ENCODE results near the gene KLHL29.

DNA sequence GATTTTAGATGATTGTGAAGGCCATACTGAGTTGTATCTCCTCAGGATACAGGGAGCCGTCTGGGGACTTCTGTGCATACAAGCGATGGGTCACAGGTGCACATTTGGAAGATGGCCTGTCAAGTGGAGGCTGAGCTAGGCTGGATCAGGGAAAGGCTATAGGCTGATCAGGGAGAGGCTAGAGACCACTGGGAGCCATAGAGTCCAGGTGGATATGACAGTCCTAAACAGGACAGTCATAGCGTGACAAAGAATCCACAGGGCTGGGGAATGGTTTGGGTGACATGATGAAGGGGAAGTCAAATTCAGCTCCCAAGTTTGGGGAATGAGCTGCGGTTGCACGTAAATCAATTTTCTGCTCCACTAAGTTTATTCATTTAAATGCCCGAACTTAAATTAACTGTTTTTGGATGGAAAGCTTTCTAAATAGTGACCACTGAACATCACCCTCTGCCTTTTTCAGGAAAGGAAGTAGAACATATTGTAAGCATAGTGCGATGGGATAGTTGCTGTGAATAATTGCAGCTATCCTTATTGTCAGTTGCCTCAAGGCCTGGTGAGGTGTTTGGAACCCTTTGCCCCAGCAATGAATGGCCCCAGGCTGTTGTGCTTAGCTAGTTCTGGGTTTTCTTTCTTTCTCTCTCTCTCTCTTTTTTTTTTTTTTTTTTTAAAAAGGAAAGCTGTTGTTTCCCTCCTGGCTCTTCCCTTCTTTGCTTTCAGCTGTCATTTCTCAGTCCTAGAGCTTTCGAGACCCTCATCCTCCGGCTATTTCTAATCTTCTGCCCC, 50.5 kb downstream of the KLHL29 start:
- TF ChIP-seq, protein P1, sequence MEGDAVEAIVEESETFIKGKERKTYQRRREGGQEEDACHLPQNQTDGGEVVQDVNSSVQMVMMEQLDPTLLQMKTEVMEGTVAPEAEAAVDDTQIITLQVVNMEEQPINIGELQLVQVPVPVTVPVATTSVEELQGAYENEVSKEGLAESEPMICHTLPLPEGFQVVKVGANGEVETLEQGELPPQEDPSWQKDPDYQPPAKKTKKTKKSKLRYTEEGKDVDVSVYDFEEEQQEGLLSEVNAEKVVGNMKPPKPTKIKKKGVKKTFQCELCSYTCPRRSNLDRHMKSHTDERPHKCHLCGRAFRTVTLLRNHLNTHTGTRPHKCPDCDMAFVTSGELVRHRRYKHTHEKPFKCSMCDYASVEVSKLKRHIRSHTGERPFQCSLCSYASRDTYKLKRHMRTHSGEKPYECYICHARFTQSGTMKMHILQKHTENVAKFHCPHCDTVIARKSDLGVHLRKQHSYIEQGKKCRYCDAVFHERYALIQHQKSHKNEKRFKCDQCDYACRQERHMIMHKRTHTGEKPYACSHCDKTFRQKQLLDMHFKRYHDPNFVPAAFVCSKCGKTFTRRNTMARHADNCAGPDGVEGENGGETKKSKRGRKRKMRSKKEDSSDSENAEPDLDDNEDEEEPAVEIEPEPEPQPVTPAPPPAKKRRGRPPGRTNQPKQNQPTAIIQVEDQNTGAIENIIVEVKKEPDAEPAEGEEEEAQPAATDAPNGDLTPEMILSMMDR (IDR thresholded peaks at IDR 0.05), result no peak
- no peak for TF ChIP-seq POLR2A (IDR thresholded peaks at IDR 0.05)
